T-helper 2 cell (primary cell): ENCODE data around the gene ATP2C2.

Experiments
- DNase-seq, 5 experiments: peaks; one replicate each; pipeline versions ENCODE4 v3.0.0 to v3.0.0-alpha.2; 2012 to 2022

ATP2C2 gene

DNA sequence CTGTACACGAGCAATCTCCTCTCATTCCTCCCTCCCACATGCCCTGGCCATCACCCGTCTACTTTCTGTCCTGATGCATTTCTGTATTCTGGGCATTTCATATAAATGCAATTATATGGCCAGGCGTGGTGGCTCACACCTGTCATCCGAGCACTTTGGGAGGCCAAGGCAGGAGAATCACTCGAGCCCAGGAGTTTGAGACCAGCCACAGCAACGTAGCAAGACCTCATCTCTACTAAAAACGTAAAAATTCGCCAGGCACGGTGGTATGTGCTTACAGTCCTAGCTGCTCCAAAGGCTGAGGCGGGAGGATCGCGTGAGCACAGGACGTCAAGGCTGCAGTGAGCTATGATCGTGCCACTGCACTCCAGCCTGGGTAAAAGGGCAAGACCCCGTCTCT lies 131.3 kb downstream of the ATP2C2 start:
- DNase-seq: no peak

- no peak for DNase-seq
Observed at GRCh38 chr16:84500531-84500930, 132.2 kb downstream of the ATP2C2 start.

DNA sequence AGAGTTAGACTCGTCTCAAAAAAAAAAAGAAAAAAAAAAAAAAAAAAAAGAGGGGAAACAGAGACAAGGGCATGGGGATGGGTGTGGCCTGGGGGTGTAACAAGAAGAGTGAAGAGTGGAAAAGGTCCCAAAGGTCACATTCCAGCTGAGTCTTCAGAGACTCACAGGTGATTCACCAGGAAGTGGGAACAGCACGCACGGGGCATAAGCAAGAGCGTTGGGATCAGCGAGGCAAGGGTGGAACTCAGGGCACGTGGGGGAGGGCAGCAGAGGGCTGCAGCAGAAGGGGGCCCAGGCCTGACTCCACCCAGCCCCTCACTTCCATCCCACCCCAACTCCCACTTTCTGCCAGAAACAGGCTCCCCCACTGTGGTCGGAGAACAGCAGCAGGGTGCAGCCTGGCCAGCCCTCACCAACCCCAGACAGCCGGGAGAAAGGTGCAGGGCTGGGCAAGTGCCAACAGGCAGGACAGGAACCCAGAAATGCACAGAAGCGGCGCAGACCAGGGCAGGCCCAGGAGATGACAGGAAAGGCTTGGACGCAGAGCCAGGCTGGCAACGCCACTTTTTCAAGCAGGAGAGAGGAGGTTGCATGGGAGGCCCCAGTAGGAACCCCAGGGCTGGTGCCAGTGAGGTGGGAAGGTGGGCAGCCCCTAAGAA lies 132.9 kb downstream of the ATP2C2 start:
- no peak for DNase-seq

- DNase-seq: no peak
Observed at GRCh38 chr16:84502075-84502474, 133.7 kb downstream of the ATP2C2 start.

DNA sequence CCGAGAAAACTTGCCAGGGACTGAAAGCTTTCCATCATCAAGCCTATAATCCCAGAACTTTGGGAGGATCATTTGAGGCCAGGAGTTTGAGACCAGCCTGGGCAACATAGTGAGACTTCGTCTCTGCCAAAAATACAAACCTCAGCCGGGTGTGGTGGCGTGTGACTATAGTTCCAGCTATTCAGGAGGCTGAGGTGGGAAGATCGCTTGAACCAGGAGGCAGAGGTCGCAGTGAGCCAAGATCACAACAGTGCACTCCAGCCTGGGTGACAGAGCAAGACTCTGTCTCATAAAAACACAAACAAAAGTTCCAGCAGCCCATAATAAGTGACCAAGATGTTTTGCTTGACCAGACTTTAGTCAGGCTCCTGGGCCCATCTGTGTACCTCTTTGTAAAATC lies 134.2 kb downstream of the ATP2C2 start:
- DNase-seq: no peak

- no peak for DNase-seq
Observed at GRCh38 chr16:84503751-84504395, 135.5 kb downstream of the ATP2C2 start.

DNA sequence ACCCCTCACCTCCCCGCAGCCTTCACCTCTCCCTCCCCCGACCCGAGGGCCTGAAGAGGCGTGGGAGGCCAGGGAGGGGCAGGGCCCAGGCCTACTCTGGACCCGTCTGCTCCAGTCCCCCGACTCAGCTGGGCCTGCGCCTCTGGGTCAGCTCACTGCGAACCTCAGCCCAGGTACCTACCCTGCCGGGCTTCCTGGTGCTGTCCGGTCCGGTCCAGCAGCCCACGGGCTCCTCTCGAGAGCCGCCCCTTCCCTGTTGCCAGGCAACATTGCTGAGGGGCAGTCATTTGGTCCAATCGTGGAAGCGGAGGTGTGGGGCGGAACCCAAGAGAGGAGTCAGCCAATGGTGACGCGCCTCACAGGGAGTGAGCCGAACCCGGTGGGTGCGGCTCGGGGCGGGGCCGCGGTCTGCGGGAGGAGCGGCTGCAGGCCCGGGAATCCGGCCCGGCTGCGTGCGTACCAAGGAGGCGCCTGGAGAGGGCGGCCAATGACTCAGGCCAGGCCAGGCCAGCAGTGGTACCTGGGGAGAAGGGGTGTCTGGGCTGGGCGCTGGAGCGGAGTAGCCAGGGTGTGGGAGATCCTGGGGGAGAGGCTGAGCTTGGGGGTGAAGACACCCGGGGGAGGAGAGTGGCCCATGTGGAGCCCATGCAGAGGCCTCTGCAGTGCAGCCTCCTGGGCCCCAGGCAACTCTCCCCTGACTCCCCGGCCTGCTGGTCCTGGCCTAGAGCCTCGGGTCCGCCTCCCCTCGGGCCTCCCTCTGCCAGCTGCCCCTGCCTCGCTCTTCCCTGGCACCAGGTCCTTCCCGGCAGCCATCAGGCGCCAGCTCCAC lies 136.3 kb downstream of the ATP2C2 start, which contains the start of gene MEAK7:
Gene MEAK7 (minus strand): TSS at position 240 of the 829 bp plus-strand sequence. CDS start 6,573 bp downstream, outside the sequence.
- DNase-seq: peak; percentile 93 to 98 (median 95)

DNA sequence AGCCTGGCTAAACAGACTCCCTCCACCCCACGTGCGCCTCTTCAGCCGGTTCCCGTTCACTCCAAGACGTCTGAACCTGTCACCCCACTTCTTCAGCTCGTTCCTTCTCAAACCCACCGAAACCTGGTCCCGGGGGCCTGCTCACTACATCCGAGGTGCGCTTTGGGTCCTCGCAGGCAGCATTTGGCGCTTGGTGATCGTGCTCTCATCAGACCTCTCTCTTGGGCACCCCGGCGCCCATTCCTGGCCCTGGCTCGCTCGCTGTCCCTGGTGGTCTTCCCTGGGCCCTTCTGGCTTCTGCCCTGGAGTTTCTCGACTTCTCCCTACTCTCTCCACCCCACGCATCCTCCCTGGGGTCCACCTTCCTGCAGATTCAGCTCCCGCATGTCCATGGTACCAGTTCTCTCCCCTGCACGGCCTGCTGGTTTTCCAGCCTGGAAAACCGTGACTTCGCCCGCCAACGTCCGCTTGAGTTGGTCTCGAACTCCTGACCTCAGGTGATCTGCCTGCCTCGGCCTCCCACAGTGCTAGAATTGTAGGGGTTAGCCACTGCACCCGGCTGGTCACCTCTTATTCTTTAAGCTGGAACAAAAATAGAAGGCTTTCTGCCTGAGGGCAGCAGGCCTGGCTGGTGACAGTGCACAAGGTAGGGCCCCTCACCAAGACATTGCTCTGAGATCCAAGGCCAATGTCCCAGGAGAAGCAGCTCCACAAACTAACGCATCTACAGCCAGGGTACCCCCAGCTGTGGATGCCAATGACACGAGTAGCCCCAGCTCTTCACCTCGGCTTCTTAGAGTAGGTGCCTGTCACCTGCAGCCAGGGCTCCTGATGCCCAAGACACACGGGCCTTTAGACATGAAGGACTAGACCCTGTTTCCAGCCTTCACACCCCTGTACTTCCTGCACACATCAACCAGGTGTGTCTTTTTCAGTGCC lies 137.2 kb downstream of the ATP2C2 start:
- DNase-seq: no peak

GRCh38 chr16:84507011-84507982 lies 139.0 kb downstream of the ATP2C2 start:
- peak in 1 of 5 experiments; percentile 85 for DNase-seq

DNA sequence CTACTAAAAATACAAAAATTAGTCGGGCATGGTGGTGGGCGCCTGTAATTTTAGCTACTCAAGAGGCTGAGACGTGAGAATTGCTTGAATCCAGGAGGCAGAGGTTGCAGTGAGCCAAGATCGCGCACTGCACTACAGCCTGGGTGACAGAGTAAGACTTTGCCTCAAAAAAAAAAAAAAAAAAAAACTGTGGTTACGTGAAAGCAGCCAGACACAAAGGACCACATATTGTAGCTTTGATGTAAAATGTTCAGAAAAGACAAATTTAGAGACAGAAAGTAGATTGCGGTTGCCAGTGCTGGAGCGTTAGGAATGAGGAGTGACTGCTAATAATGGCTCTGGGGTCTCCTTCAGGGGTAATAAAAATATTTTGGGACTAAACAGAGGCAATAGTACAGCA lies 140.2 kb downstream of the ATP2C2 start:
- peak in 1 of 5 experiments; percentile 72 for DNase-seq

DNA sequence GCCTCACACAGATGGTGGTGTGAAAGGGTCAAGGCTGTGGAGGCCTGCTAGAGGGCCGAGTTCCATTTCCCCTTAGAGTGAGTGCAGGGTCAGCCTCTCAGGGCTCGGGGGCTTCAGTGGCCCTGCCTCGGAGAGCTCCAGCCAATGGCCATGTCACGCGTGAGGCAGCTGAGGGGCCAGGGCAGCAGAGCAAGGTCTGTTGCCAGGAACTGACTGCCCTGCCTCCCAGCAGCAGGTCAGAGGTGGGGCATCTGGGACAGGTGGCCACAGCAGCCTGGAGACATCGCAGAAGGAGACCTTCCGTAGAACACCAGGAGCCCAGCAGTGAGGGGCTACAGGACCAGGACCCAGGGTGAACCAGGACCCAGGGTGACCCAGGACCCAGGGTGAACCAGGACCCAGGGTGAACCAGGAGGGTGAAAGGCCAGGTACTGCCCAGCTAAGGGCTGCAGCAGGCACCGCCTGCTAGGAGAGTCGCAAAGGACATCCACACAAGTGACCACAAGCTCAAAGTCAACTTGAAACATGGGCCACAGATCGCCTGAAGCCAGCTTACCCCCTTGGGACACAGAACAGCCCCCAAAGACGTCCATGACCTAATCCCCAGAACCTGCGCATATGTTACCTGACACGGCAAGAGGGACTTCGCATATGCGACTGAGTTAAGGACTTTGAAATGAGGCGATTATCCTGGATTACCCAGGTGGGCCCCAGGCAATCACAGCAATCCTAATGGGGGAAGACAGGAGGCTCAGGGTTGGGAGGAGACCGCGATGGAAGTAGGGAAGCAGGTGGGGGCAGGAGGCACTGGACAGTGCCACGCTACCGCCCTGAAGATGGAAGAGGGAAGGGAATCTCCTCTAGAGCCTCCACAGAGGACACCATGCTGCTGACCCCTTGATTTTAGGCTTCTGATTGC lies 141.0 kb downstream of the ATP2C2 start:
- DNase-seq: no peak

GRCh38 chr16:84511180-84511800 lies 143.0 kb downstream of the ATP2C2 start:
- peak; percentile 58 to 83 (median 74) for DNase-seq

DNA sequence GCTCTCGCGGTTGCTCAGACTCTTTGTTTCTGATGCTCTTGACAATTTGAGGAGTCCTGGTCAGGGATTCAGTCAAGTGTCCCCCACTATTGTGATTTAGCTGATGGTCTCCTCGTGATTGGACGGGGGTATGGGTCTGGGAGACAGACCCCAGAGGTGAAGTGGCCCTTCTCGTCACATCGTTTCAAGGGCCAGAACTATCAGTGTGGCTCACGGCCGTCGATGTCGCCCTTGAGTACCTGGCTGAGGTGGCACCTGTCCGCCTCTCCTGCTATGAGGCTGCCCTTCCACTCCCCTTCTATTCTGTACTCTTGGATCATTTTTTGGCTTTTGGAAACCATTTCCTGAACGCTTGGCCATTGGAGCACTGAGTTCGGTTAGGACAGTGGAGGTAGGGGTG lies 143.5 kb downstream of the ATP2C2 start:
- no peak for DNase-seq

DNA sequence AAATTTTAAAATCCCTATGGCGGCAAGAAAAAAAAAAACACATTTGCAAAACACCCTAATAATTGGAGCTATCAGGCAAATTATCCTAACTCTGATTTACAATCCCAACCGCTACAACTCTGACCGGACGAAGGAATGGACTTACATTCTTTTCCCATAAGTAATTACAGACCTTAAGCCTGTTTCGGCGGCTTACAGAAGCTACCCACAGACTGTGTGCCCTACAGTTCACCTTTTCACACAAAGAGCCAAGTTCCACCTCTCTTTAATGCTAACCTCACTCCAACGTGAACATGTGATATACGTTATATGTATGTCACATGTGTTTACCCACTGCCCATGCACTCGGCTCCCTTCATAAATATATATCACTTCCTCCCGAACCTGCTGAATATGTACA lies 144.8 kb downstream of the ATP2C2 start:
- DNase-seq: peak in 1 of 5 experiments; percentile 43

- DNase-seq: no peak
Observed at GRCh38 chr16:84513666-84514065, 145.3 kb downstream of the ATP2C2 start.
